Measurements from ENCODE around the gene HEY2.
"Not testable (repeated sequence)": the region's sequence is repeated elsewhere in the genome, so short reads cannot be mapped to it uniquely, and the experiment has no call there.

Gene HEY2

DNA sequence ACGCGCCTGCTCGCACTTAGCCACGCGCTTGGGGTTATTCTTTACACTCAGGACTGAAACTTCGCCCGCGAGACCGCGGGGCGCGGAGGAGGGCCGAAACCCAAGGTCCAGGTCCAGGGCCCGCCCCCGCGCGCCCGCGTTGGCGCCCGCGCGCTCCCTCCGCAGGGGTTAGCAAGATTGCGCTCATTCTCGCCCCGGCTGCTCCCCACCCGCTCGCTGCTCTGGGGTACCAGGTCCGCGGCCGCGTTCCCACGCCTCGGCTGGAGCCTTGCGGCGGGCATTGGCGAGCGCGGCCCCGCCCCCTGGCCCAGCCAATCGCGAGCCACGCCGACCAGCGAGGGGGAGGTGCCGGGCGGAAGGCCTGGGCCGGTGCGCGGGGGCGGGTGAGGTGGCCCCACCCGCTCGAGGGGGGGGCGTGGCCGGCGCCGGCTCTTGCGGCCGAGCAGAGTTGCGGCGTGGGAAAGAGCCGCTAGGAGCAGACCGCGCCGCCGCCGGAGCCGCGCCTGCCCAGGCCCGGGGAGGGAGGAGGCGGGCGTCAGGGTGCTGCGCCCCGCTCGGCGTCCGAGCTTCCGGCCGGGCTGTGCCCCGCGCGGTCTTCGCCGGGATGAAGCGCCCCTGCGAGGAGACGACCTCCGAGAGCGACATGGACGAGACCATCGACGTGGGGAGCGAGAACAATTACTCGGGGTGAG, at the start of gene HEY2:
HEY2 (plus strand) TSS at position 460 of the 692 bp plus-strand sequence; CDS start at position 605, 145 bp downstream.
- peak; percentile 23 for DNase-seq

DNA sequence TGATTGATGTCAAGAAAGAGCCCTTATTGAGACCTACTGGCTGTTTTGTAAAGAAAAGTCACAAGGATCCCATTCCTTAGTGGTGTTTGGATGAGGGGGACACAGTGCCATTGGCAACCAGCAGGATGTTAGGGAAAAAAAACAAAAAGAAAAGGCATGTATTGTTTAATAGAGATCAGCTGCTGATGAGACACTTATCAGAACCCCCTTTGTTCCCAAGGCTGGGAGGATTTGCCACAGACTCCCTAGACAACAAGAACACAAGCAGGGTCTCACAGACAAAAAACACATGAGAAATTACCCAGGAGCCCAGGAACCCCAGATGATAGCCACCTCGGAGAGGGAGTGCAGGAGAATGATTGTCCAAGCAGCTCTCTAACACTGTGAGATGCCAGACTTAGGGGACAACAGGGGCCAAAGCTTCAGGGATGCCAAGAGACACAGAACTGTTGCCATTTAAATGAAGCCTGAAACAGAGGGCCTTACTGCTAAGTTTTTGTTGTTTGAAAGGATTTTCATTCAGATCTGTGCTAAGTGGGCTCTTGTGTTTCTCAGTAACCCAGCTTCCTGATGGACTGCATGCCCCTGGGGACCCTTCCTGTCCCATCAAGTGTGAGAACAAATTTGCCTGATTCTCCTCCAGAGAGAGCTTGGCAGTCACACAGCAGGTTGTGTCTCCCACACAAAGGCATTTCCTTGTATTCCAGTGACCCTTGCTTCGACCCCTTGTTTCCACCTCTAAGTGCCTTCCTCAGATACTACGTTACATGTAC, 48.7 kb upstream of the HEY2 start:
- no peak for DNase-seq

DNA sequence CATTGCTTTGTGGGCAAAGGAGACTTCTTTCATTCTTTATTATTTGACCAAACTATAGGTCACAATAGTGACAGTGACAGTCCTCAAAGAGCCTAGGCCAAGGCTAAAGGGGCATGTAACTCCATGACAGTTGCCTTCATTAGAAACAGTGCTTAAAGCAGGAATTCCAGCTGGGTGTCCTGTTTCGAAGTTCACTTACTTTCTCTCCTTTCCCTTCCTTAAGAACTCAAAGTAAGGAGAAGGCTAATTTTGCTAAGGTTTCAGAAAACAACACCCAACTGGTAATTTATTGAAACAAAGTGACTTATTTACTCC, 48.1 kb upstream of the HEY2 start:
- DNase-seq, result no peak

DNA sequence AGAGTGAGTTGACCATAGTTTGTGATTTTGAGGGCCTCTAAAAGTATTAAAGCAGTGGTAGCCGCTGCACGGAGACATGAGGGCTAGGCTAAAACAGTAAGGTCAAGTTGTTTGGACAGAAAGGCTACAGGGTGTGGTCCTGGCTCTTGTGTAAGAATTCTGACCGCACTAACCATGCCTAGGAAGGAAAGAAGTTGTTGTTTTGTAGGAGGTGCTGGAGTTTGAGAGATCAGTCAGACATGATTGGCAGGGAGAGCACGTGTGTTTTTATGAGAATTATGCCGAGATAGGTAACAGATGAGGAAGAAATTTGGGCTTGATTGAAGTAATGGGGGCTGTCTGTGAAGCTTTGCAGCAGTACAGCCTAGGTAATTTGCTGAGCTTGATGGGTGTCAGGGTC, 45.5 kb upstream of the HEY2 start:
- DNase-seq, result not testable (repeated sequence)

DNA sequence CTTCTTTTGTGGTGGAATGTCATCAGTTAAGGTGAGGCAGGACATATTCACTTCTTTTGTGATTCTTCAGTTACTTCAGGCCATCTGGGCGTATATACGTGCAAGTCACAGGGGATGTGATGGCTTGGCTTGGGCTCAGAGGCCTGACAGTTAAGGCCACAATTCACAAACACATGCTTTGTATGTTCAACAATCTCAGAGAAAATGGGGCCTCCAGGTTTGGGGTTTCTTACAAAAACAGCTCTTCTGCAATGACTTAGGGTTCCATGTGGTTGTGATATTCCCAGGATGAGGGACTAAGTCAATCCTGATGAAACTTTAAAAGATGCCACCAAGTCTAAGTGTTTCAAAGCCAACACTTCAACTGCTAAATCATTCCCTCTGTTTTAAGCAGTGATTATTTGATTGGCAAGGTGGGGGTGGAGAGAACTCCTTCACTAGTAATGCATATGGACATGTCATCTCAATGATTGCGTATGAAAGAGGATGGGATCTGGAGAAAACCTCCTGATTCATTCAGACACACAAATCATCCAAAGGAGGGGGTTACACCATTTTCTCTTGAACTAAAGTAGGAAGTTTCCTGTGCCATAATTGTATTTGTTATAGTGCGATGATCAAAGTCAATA, 41.7 kb upstream of the HEY2 start:
- no peak for DNase-seq

DNA sequence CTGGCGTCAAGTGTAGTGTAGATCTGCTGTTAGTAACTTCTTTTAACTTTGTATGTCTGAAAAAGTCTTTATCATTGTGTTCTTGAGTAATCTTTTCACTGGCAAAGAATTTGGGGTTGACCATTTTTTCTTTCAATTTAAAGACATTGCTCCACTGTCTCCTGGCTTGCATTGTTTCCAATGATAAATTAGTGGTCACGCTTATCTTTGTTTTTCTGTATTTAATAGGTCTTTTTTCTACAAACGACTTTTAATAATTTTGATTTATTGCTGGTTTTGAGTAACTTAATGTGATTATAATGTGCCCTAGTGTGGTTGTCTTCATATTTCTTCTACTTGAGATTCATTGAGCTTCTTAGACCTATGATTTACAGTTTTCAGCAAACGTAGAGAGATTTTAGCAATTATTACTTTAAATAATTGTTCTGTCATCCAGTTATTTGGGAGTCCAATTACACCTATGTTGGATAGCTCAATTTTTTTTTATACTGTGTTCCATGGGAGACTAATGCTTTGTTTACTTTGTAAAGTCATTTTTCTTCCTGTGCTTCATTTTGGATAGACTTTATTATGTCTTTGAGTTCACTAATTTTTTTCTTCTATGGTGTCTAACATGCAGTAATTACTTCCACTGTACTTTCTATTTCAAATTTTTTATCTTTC, 38.3 kb upstream of the HEY2 start:
- DNase-seq, result no peak

DNA sequence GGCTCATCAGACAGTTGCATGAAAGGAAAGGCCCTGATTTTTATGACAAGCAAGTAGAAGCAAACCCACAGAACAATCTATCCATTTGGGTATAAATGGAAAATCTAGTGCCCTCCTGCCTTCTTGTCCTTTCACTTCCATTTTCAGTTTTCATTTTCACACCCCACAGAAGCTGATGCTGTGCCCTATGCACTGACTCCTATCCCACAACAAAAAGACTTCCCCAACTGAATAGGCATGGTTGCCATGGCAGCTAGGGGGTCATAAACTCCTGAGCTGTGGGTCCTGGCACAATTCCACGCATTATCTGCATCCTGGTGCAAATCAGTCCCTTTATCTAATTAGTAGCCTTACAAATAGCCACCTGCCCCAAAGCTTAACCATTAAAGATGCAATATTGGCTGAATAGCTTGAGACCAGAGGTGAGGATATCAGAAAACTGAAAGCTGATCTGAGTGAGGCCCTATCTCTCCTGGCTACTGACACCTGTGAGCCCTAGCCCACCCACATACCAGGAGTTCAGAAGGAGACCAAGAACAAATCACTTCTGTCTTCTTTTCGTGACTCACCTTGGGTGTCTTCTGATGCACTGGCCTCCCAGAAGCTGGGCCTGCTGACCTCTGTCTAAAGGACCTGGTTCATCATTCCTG, 34.9 kb upstream of the HEY2 start:
- DNase-seq, result no peak

DNA sequence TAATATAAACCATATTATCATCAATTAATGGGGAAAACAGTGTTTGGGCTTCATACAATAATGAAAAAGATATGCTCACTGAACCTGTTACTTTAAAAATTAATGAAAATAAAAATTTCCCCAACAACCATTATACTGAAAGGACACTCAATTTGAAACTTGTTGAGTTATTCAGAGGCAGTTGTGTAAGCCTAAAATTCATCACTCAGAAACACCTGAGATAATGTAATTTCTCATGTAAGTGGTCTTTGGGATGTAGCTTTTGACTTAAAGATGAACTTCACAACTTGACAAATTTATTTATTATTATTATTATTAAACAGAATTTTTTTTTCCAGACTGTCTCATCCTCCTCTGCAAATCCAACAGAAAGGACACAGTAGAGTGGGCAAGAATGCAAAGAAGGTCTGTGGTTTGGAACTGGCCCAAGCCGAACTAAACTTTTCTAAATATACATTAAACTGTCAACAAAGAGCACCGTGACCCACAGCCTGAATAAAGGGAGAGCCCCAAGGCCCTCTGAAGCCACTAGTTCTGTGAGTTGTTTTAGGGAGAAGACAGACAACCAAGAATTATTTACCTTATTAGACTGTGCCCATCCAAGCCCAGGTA, 32.2 kb upstream of the HEY2 start:
- no peak for DNase-seq

DNA sequence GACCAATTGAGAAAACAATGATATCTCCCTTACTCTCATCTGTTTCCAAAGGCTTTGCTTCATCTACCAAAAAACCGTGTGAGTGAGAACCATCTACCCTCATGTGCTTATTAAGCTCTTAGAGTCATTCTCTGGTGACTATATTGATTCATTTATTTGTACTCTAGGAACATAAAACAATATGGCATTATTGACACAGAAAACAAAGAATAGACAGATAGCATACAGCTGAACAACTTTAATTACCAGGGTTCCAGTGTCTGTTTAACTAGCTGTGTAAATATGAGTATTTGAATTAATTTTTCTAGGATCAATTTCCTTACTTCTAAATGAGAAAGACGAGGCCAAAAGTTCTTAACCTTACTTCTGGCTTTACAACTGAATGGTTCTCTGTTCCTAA, 31.3 kb upstream of the HEY2 start:
- no peak for DNase-seq

DNA sequence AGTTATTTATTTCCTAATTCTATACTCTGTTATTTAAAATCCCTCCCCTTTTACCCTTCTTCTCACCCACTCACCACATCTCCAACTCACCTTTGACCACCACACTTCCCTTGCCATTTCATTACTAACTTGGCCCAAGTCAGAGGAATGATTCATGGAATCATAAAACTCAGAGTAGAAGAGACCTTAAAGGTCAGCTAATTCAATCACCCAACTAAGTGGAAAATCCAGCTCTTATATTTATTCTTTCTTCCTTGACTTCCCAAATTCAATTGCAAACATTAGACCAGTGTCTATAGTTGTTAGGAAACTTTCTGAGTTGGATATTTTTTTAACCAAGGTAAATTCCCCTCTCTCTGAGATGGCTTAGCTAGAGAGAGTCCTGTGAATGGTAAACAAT, 26.5 kb upstream of the HEY2 start:
- DNase-seq, result no peak

DNA sequence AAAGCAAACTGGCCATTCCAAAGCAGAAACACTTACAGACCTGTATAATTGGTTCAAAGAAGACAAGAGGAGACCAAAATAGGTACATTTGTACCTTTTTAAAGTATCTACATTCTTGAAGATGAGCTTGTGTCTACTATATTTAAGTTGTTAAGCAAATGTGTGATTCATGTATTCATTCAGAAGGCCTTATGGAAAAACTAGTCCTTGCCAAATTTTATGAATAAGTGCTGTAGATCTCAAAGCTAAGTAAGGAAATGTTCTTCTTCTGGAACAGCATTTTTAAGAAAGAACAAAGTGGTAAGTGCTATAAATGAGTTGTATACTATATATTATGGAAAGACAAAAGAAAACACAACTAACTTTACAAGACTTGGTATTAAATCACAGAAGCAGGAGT, 22.2 kb upstream of the HEY2 start:
- no peak for DNase-seq

DNA sequence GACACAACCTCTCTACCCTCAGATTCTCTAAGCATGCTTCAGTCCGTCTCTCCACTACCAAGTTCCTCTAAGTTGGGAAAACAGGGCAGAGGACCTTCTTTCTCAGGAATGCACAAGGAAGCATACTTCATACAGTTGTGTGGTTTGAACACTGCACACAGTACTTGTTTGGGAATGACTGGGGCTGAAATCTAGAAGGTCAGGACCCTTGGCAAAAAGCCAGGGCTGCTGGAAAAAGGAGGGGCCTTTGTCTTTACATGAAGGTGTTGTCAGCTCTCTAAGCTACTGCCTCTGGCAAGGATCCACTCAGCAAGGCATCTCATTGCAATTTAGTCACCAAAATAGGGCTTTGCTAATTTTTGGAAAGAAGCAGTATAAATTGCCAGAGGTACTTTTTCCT, 20.7 kb upstream of the HEY2 start:
- DNase-seq, result no peak

DNA sequence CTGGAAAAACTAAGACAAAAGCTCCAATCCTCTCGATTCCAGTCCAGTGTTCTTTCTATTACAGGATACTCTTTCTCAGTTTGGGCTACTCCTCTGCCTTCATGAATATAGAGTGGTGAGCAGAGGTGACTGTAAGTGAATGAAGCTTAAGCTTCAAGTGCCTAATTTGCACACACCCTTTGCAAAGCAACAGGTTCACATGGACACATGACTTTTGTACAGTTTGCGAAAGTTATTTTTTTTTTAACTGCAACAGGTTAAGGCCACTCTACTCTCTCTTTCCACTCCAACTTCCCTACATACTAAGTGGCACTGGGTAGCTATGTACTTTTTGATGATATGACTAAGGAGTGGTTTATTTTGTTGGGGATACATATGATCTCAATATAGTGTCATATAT, 19.4 kb upstream of the HEY2 start:
- no peak for DNase-seq

DNA sequence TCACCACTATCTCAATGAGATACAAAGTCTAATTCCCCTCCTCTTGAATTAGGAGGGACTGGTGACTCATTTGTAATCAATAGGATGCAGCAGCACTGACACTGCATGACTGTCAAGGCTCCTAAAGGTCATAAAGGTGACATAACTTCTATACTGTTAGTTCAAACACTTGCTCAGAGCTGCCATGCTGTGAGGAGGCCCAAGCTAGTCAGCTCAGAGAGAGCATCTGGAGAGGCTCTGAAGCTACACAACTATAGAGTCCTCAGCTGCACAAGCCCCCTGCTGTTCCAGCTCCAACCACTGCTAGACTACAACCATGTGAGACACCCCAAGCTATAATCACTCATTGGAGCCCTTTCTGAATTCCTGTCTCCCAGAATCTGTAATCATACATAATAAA, 17.0 kb upstream of the HEY2 start:
- DNase-seq, result no peak

DNA sequence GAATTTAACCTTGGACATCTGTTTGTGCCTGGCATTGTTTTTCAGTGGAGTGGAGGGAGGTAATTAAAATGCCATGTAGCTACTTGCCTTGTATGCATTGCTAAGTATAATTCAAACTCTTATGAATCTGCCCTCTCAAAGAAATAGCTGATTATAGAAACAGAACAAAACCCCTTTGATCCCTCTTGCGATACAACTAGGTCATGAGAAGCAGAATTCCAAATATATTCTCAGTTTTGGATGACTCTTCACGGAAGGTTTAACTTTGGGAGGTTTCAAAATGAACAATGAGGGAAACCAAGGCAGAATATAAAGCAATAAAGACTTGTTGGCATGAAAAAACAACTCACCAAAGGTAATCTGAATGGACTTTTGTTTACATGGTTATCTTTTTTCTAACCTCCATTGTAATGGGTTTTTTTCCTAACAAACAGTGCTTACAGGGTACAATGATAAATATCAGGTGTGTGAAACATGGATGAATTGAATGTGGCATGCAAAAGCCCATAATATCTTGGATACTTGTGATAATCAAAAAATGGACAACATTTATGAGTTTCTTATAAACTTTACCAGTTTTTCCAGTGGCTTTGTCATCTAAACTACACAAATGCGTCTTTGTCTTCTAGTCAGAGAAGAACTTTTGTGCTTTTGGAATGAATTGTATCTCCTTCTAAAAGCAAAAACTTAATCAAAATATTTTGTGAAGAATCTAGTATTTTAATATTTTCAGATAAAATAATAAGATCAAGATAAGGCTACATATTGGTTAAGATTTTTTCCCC, 15.7 kb upstream of the HEY2 start:
- no peak for DNase-seq

DNA sequence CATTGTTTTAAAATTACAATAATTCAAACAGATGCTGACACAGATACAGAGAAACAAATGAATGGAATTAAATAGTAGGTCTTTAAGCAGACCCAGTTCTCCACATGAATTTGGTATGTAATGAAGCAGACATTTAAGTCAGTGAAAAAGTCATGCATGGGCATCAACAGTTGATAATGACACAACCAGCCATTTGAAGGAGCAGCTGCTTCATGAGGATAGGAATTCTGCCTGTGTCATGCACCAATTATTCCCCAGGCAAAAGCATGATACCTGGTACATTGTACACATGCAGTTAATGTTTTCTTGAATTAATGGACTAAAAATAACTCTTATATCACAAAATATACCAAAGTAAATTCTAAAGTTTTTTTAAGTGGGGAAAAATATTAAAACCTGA, 11.2 kb upstream of the HEY2 start:
- DNase-seq, result no peak

DNA sequence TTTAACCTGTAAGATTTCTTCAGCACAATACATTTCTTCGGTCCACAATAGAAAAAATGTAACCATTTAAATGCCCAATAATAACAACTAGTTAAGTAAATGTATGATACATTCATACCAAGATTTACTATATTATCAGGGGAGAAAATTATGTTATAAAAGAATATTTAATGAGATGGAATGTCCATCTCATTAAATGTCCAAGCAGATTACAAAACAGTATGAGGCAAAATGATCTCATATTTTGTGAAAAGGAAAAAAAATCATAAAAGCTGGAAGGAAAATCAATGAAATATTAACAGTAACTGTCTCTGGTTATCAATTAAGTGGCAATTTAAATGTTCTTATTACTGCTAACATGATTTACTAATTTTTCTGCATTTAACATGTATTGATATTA, 10.1 kb upstream of the HEY2 start:
- DNase-seq, result no peak

DNA sequence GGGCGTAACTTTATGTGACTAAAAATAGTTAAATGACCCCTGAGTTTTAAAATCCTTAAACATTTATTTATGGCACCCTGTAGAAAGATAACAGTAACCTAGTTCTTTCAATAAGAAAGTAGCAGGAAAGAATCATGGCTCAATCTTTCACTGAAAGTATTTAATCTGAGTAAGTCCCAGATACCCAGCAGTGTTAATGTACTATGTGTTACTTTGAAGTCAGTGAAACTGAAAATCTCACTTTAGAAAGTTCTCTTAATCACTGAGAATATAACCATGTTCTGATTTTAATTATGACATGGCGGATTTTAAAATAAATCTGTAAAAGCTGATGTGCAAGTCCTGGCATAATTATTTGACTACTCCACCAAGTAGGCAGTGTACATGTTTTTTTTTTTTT, 8.1 kb upstream of the HEY2 start:
- DNase-seq, result no peak

DNA sequence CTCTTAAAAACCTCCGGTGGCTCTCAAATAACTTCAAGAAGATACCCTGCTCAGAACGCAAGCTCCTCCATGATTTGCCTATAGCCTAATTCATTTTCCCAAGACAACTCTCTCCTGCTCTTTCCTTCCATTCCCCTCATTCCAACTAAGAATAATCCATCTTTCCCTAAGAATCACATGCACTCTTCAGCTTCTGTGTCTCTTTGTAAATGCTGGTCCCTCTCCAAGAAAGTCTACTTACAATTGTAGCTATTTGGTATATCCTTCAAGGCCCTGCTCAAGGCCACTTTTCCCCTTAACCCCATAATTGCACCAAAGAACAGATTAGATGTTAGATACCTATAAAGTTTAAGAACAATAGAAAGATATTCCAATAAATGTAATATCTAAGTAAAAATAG, 7.4 kb upstream of the HEY2 start:
- no peak for DNase-seq

DNA sequence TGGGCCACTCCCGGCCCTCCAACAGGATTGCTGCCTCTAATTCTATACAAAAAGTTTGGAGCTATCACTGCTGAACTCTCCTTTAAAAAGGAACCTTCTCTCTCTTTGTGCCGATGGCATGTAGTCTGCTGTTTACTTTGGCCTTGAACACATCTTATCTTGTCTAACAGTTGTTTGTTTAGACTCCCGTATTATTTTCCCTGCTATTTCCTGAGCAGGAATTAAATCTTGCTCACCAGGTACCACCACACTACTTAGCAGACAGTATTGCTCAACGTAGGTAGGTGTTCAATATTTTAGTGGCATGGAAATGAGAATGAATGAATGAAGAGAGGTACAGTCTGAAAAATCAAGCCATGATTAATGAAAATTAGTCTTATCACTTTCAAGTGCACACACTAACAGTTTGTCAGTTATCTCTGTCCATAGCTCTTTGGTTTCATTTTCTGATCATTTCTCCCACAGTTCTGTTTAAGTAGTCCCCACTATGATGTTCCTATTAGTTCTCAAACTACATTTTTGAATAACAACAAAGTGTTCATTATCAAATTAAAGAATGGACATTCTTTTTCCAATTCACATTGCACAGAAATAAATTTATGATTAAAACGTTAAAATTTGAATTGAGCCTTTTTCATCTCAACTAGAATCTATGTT, 6.8 kb upstream of the HEY2 start:
- no peak for DNase-seq

DNA sequence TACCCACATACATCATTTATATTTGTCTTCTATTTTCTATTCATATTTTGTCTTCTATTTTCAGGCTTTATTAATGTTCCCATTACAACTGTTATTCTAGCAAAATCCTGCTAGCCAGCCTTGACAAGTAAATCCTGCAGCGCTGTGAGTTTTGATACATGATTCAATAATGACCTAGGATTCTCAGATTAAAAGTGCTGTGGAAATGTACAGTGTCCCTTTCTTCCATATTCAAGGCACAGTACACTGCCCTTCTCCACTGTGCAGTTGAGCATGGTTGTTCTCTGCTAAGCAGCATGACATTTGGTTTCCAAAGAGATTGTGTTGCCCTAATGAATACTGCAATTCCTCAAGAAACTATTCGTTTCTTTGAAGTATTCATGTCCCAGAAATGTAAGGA, 5.8 kb upstream of the HEY2 start:
- DNase-seq, result no peak
